Mesodermal cell (in vitro differentiated cells): Measurements from ENCODE around the gene DGKQ.

ENCODE experiments used
- H3K27ac ChIP-seq: 2 replicates; pipeline ENCODE4 v1.7.0; 2013; ENCODE audit warnings: mild to moderate bottlenecking, low read depth, low read length, moderate library complexity; ENCODE audit not compliant: severe bottlenecking
- H3K36me3 ChIP-seq: 2 replicates; pipeline ENCODE4 v1.7.1; 2013; ENCODE audit warnings: mild to moderate bottlenecking, low read length, moderate library complexity; ENCODE audit not compliant: control insufficient read depth, insufficient read depth
- H3K4me1 ChIP-seq: one replicate; pipeline ENCODE4 v1.7.1; 2013; ENCODE audit warnings: mild to moderate bottlenecking, low read length; ENCODE audit not compliant: insufficient read depth, control insufficient read depth, poor library complexity, severe bottlenecking
- H3K4me3 ChIP-seq: 2 replicates; pipeline ENCODE4 v1.7.0; 2013; ENCODE audit warnings: low read length, control low read depth, mild to moderate bottlenecking; ENCODE audit not compliant: insufficient read depth, poor library complexity, severe bottlenecking; ENCODE audit errors: extremely low read depth
- H3K9me3 ChIP-seq: 2 replicates; pipeline ENCODE4 v1.7.1; 2013; ENCODE audit warnings: mild to moderate bottlenecking, low read length, moderate library complexity; ENCODE audit not compliant: control insufficient read depth
- WGBS, 2 experiments: methylation state at CpG; one replicate each; pipeline ENCODE4 v1.1.5; 2013; ENCODE audit warnings: missing lambda C conversion rate in 2 of 2; ENCODE audit not compliant: insufficient coverage in 2 of 2; 5-methylcytosine and 5-hydroxymethylcytosine counted together

The DGKQ gene

DNA sequence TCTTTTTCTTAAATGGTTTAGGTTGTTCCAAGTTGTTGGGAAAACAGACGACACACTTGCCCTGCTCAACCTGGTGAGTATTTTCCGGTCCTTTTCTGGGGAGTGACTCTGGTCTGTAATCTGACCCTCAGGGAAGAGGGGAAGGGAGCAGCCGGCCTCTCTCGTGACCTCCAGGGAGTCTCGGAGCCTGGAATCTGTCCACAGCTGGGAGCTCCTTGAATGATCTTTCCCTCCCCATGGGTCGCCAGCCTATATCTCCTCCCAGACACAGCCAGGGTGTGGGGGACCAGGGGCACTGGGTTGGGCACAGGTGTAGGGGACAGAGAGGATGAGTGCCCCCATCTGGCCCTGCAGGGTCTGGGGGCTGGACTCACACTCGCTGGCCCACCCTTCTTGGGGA, 22.2 kb downstream of the DGKQ start:
- H3K4me3 ChIP-seq = no peak overlapping the region
- 80 to 89% methylated on average over 3 of the region's 7 CpGs for WGBS, 2 experiments
- H3K36me3 ChIP-seq = no peaks in the 10 kb centered on the region
- H3K9me3 ChIP-seq = no peaks in the 10 kb centered on the region
- no peak overlapping the region for H3K27ac ChIP-seq
- H3K4me1 ChIP-seq = no peaks in the 10 kb centered on the region

GRCh38 chr4:950136-951020, 23.0 kb downstream of the DGKQ start:
- Histone ChIP-seq H3K4me1 (no peaks in the 10 kb centered on the region), H3K27ac (no peak overlapping the region), H3K9me3 (no peaks in the 10 kb centered on the region), H3K4me3 (no peak overlapping the region), H3K36me3 (no peaks in the 10 kb centered on the region)
- WGBS, 2 experiments = 93% methylated on average over 20 to 25 of the region's 30 CpGs

- Histone ChIP-seq H3K9me3 (no peaks in the 10 kb centered on the region), H3K4me1 (no peaks in the 10 kb centered on the region), H3K36me3 (no peaks in the 10 kb centered on the region), H3K27ac (no peak overlapping the region), H3K4me3 (no peak overlapping the region)
- WGBS, 2 experiments = 90 to 92% methylated on average over 19 of the region's 20 CpGs
Observed at GRCh38 chr4:949656-950055, 23.7 kb downstream of the DGKQ start.

- H3K4me3 ChIP-seq = no peak overlapping the region
Observed at GRCh38 chr4:948936-949300, 24.5 kb downstream of the DGKQ start.

DNA sequence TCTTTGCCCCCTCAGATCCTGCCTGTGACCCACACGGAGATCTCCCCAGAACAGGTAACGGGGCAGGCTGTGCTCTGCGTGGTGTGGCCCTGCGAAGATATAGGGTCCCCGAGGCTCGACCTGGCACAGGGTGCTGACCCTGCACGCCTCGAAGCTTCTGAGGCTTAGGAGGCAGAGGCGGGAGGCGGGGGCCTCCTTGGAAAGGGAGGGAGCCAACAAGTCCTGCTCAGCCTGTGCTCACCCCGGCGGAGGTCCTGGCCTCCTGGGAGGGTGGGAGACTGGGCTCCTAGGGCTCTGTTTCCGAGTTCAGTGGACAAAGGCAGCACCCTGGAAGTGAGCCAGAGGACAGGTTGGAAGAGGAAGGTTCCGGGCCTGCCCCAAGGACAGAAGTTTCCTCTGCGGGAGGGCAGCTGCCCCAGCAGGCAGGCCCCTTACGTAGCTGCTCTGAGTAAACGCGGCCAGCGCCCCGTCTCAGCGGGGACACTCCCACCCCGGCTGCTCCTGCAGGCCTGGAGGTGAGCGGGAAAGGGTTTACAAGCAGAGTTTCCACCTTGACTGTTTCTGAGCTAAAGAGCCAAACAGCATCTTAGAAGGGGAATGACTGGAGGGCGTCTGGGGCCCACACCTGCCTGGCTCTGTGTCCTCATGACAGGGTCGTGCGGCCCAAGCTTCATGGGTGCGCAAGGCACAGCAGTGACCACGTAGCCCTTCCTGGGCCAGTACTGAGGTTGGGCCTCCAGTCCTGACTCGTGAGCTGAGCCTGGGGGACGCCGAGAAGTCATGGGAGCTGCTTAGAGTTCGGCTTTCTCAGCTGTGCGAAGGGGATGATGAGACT, 25.1 kb downstream of the DGKQ start:
- 86 to 87% methylated on average over 31 to 33 of the region's 33 CpGs for WGBS, 2 experiments
- Histone ChIP-seq H3K4me1 (no peaks in the 10 kb centered on the region), H3K9me3 (no peaks in the 10 kb centered on the region)

More at GRCh38 chr4:948936-949300, 24.5 kb downstream of the DGKQ start:
- Histone ChIP-seq H3K9me3 (no peaks in the 10 kb centered on the region), H3K36me3 (no peaks in the 10 kb centered on the region), H3K27ac (no peak overlapping the region), H3K4me1 (no peaks in the 10 kb centered on the region)
- 87 to 89% methylated on average over 13 of the region's 13 CpGs for WGBS, 2 experiments

DNA sequence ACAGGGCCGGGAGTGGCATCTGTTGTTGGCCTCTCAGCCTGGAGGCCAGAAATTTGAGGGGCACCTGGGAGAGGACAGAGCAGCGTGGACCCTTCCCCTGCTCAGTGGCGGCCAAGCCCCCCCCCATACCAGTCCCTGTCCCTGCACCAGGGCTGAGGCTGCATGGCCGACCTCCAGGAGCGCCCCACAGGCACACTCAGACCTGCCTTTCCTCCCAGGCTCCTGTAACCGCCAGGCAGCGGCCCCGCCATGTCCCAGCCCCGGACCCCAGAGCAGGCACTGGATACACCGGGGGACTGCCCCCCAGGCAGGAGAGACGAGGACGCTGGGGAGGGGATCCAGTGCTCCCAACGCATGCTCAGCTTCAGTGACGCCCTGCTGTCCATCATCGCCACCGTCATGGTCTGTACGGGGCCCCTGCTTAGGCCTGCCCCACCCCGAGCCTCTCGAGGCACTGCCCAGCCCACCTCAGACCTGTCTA, 25.8 kb downstream of the DGKQ start:
- WGBS, 2 experiments = 94 to 95% methylated on average over 15 to 18 of the region's 19 CpGs
- no peaks in the 10 kb centered on the region for H3K4me1 ChIP-seq
- H3K9me3 ChIP-seq = no peaks in the 10 kb centered on the region

More for the DNA sequence above, 25.1 kb downstream of the DGKQ start:
- H3K36me3 ChIP-seq = no peaks in the 10 kb centered on the region
- no peak overlapping the region for H3K4me3 ChIP-seq
- H3K27ac ChIP-seq = no peak overlapping the region

GRCh38 chr4:946517-947471, 26.6 kb downstream of the DGKQ start:
- Histone ChIP-seq H3K27ac (no peak overlapping the region), H3K36me3 (no peaks in the 10 kb centered on the region), H3K4me3 (no peak overlapping the region), H3K4me1 (no peaks in the 10 kb centered on the region), H3K9me3 (no peaks in the 10 kb centered on the region)
- WGBS, 2 experiments = 92 to 95% methylated on average over 60 to 62 of the region's 62 CpGs

More for the DNA sequence above, 25.8 kb downstream of the DGKQ start:
- Histone ChIP-seq H3K27ac (no peak overlapping the region), H3K36me3 (no peaks in the 10 kb centered on the region), H3K4me3 (no peak overlapping the region)

DNA sequence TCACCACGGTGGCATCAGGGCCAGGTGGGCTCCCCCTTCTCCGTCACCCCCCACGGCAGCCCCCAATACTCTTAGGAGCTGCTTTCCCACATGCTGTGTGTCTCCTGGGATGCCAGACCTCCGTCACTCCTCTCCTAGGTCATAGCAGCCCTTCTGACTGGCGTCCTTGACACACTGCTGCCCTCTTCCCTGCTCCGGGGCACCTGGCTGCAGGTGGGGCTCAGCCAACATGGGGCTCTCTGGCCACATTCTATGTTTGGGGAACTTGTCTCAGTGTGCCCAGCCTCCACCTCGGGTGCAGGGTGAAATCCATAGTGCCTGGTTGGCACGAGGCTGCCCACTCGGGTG, 27.3 kb downstream of the DGKQ start:
- Histone ChIP-seq H3K9me3 (no peaks in the 10 kb centered on the region), H3K36me3 (no peaks in the 10 kb centered on the region), H3K4me1 (no peaks in the 10 kb centered on the region), H3K4me3 (no peak overlapping the region), H3K27ac (no peak overlapping the region)
- 74 to 81% methylated on average over 6 to 9 of the region's 9 CpGs for WGBS, 2 experiments

- Histone ChIP-seq H3K36me3 (no peaks in the 10 kb centered on the region), H3K4me3 (peak overlapping the region; percentile 19), H3K4me1 (no peaks in the 10 kb centered on the region), H3K27ac (no peak overlapping the region), H3K9me3 (no peaks in the 10 kb centered on the region)
- WGBS, 2 experiments = 25 to 30% methylated on average over 18 to 22 of the region's 28 CpGs
Observed at GRCh38 chr4:945274-946102, 27.9 kb downstream of the DGKQ start.
